H1 (cell line): ENCODE measurements around the gene PRPF6. TPM values are rescaled to one million over a fixed set of nuclear protein-coding genes. Genes with fewer than 3 reads are reported as not detected.

ENCODE experiments used
- CTCF ChIA-PET: fragments of 300-600 bp; sonication (Branson Sonifier 250); formaldehyde crosslinking; loops from one replicate; lab custom pipeline; 2021; ENCODE audit not compliant: partially characterized antibody; lab: Charles Lee
- POLR2A ChIA-PET: fragments of 300-600 bp; sonication (Branson Sonifier 250); formaldehyde crosslinking; loops from one replicate; lab custom pipeline; 2021; ENCODE audit warnings: inconsistent platforms; ENCODE audit not compliant: partially characterized antibody; lab: Charles Lee
- DNase-seq, 2 experiments: peaks; one replicate each; pipeline versions ENCODE4 v3.0.0 to v3.0.0-alpha.2; 2010 to 2022; ENCODE audit warnings: low spot score in 2 of 2, low read depth in 1 of 2, mixed read lengths in 1 of 2
- FAIRE-seq: peaks from 2 replicates; lab custom pipeline; 2011; peaks lifted over from hg19 to GRCh38; lab: Jason Lieb, UNC
- H2AFZ ChIP-seq: 2 replicates; pipeline ENCODE4 v1.8.1; 2012; ENCODE audit warnings: low read length, inconsistent platforms
- H2AK5ac ChIP-seq: 2 replicates; pipeline ENCODE4 v1.6.1; 2013; ENCODE audit warnings: low read depth, low read length
- H2BK120ac ChIP-seq: replicated peaks from 2 replicates; pipeline ENCODE3; 2013; ENCODE audit warnings: low read depth, low read length, inconsistent platforms
- H2BK12ac ChIP-seq: 2 replicates; pipeline ENCODE4 v1.6.1; 2013; ENCODE audit warnings: low read depth, low read length
- H2BK15ac ChIP-seq: 2 replicates; pipeline ENCODE4 v1.6.1; 2013; ENCODE audit warnings: low read length
- H2BK20ac ChIP-seq: 2 replicates; pipeline ENCODE4 v1.6.1; 2013; ENCODE audit warnings: low read length
- H2BK5ac ChIP-seq: 2 replicates; pipeline ENCODE4 v1.6.1; 2013; ENCODE audit warnings: low read depth, low read length
- H3K14ac ChIP-seq: 2 replicates; pipeline ENCODE4 v1.6.1; 2013; ENCODE audit warnings: inconsistent platforms; ENCODE audit not compliant: insufficient read length
- H3K18ac ChIP-seq: 2 replicates; pipeline ENCODE4 v1.6.1; 2013; ENCODE audit warnings: low read length; ENCODE audit errors: extremely low read depth
- H3K23ac ChIP-seq: 2 replicates; pipeline ENCODE4 v1.6.1; 2013; ENCODE audit warnings: inconsistent platforms; ENCODE audit not compliant: insufficient read length
- H3K23me2 ChIP-seq: 2 replicates; pipeline ENCODE4 v1.6.1; 2013; ENCODE audit warnings: low read depth, low read length
- H3K27ac ChIP-seq: 2 replicates; pipeline ENCODE4 v1.6.1; 2011; ENCODE audit warnings: low read depth, low read length, inconsistent platforms
- H3K27me3 ChIP-seq, 4 experiments: replicated peaks in 1 of 4; 1 replicate in 1 of 4; 2 replicates in 3 of 4; pipeline versions ENCODE4 v1.6.1 to v1.8.1; 2011 to 2013; ENCODE audit warnings: low read length in 3 of 4, mild to moderate bottlenecking in 3 of 4, inconsistent platforms in 2 of 4, mixed read lengths in 2 of 4, moderate library complexity in 1 of 4; ENCODE audit not compliant: control insufficient read depth in 3 of 4, insufficient read depth in 3 of 4; ENCODE audit errors: extremely low read depth in 1 of 4
- H3K36me3 ChIP-seq, 4 experiments: 2 replicates each; pipeline versions ENCODE4 v1.6.1 to v1.8.1; 2011 to 2013; ENCODE audit warnings: mild to moderate bottlenecking in 4 of 4, low read length in 3 of 4, moderate library complexity in 2 of 4, control low read depth in 1 of 4, inconsistent platforms in 1 of 4; ENCODE audit not compliant: insufficient read depth in 4 of 4, control insufficient read depth in 2 of 4
- H3K4ac ChIP-seq: replicated peaks from 2 replicates; pipeline ENCODE3; 2013; ENCODE audit warnings: low read length, low read depth, mixed read lengths, inconsistent platforms; ENCODE audit not compliant: insufficient read length
- H3K4me1 ChIP-seq, 4 experiments: replicated peaks in 1 of 4; 1 replicate in 1 of 4; 2 replicates in 3 of 4; pipeline versions ENCODE4 v1.6.1 to v1.8.1; 2011 to 2013; ENCODE audit warnings: low read length in 3 of 4, inconsistent platforms in 2 of 4, mixed read lengths in 1 of 4; ENCODE audit not compliant: insufficient read depth in 4 of 4, control insufficient read depth in 3 of 4
- H3K4me2 ChIP-seq, 2 experiments: 2 replicates each; pipeline versions ENCODE4 v1.6.1 to v1.8.1; 2011 to 2013; ENCODE audit warnings: low read depth in 2 of 2, low read length in 2 of 2, control low read depth in 1 of 2, inconsistent platforms in 1 of 2, mild to moderate bottlenecking in 1 of 2; ENCODE audit not compliant: insufficient read depth in 1 of 2
- H3K4me3 ChIP-seq, 4 experiments: fragments of 200-600, 300-600 bp in 1 of 4; sonication (generic), shearing (Covaris generic), sonication (Bioruptor Twin) in 1 of 4; 2 replicates each; pipeline versions ENCODE4 v1.5.1 to v1.8.1; 2011 to 2016; ENCODE audit warnings: low read length in 4 of 4, low read depth in 3 of 4, control low read depth in 2 of 4, inconsistent platforms in 2 of 4, mild to moderate bottlenecking in 2 of 4, mixed read lengths in 1 of 4, moderate library complexity in 1 of 4; ENCODE audit not compliant: insufficient read depth in 2 of 4; ENCODE audit errors: extremely low read depth in 1 of 4
- H3K56ac ChIP-seq: replicated peaks from 2 replicates; pipeline ENCODE3; 2013; ENCODE audit warnings: low read depth, mild to moderate bottlenecking, mixed read lengths, low read length, inconsistent platforms; ENCODE audit not compliant: insufficient read length
- H3K79me1 ChIP-seq: 2 replicates; pipeline ENCODE4 v1.6.1; 2013; ENCODE audit warnings: low read depth, low read length, control low read depth
- H3K79me2 ChIP-seq, 2 experiments: 2 replicates each; pipeline versions ENCODE4 v1.6.1 to v1.8.1; 2012 to 2013; ENCODE audit warnings: low read length in 2 of 2, mild to moderate bottlenecking in 2 of 2, inconsistent platforms in 1 of 2; ENCODE audit not compliant: insufficient read depth in 2 of 2, control insufficient read depth in 1 of 2
- H3K9ac ChIP-seq, 4 experiments: replicated peaks in 1 of 4; 1 replicate in 1 of 4; 2 replicates in 3 of 4; pipeline versions ENCODE4 v1.6.1 to v1.8.1; 2011 to 2013; ENCODE audit warnings: low read depth in 3 of 4, low read length in 3 of 4, control low read depth in 2 of 4, mild to moderate bottlenecking in 2 of 4, moderate library complexity in 2 of 4, inconsistent platforms in 1 of 4; ENCODE audit errors: extremely low read depth in 1 of 4
- H3K9me3 ChIP-seq, 2 experiments: 2 replicates each; pipeline versions ENCODE4 v1.6.1 to v1.8.1; 2012 to 2013; ENCODE audit warnings: mild to moderate bottlenecking in 2 of 2, moderate library complexity in 2 of 2, control low read depth in 1 of 2, inconsistent platforms in 1 of 2, low read depth in 1 of 2, low read length in 1 of 2, mixed read lengths in 1 of 2; ENCODE audit not compliant: insufficient read depth in 2 of 2
- H4K20me1 ChIP-seq, 2 experiments: replicated peaks in 1 of 2; 2 replicates each; pipeline versions ENCODE3 to v1.8.1; 2011 to 2013; ENCODE audit warnings: inconsistent platforms in 2 of 2, low read length in 2 of 2, mild to moderate bottlenecking in 1 of 2; ENCODE audit not compliant: insufficient read depth in 2 of 2, control insufficient read depth in 1 of 2
- H4K5ac ChIP-seq: 2 replicates; pipeline ENCODE4 v1.6.1; 2013; ENCODE audit warnings: low read length, low read depth, mixed read lengths, inconsistent platforms; ENCODE audit not compliant: insufficient read length
- H4K8ac ChIP-seq: 2 replicates; pipeline ENCODE4 v1.8.0; 2013; ENCODE audit warnings: mild to moderate bottlenecking, moderate library complexity, low read length, inconsistent platforms; ENCODE audit not compliant: insufficient read depth; ENCODE audit errors: extremely low read depth
- H4K91ac ChIP-seq: replicated peaks from 2 replicates; pipeline ENCODE3; 2013; ENCODE audit warnings: low read length, mixed read lengths, inconsistent platforms; ENCODE audit not compliant: insufficient read length
- POLR2AphosphoS5 ChIP-seq: IDR thresholded peaks from 2 replicates; pipeline ENCODE4 v1.6.1; 2011; ENCODE audit warnings: low read depth, low read length
- SP4 ChIP-seq: IDR thresholded peaks from 2 replicates; pipeline ENCODE4 v1.6.1; 2012; ENCODE audit warnings: low read length, inconsistent platforms
- WGBS, 2 experiments: shearing (Covaris generic) in 1 of 2; methylation state at CpG; one replicate each; pipeline versions ENCODE4 v1.1.6 to v1.1.7; 2013 to 2015; ENCODE audit warnings: low lambda C conversion rate in 2 of 2, mixed read lengths in 2 of 2, inconsistent platforms in 1 of 2, low coverage in 1 of 2, missing lambda C conversion rate in 1 of 2; ENCODE audit not compliant: insufficient replicate concordance in 2 of 2, insufficient coverage in 1 of 2, insufficient read length in 1 of 2; ENCODE audit errors: extremely low coverage in 1 of 2, missing lambda C conversion rate in 1 of 2; 5-methylcytosine and 5-hydroxymethylcytosine counted together
- polyA plus RNA-seq, 7 experiments: library from polyadenylated mRNA; depleted of rRNA in 3 of 7; stranded (reverse) in 5 of 7; unstranded in 2 of 7; fragments of >200 nt in 5 of 7; fragments of 200-250 nt in 2 of 7; gene quantifications; 1 replicate in 5 of 7; 2 replicates in 1 of 7; 4 replicates in 1 of 7; pipeline versions ENCODE4 v1.2.1 to v1.2.3, GENCODE V29; 2011 to 2013; ENCODE audit warnings: missing spikeins in 2 of 7, mixed read lengths in 2 of 7
- total RNA-seq: library from RNA; stranded (reverse); fragmentation: NEBNext Ultra II Directional; extraction: Animal tissue kit (Norgen Biotek cat#: 25700); gene quantifications from 2 replicates; pipeline ENCODE4 v1.2.1, GENCODE V29; 2021
- TF ChIP-seq, protein P1 (sequence below): IDR thresholded peaks from 2 replicates; pipeline ENCODE4 v1.6.1; 2012; ENCODE audit warnings: inconsistent platforms

The PRPF6 gene
- total and polyA plus RNA-seq, 2 of the 8 experiments (the other 6 are each of a cell fraction or from before 2014, with no cell fraction given), result 27.9 to 76.9 TPM

DNA sequence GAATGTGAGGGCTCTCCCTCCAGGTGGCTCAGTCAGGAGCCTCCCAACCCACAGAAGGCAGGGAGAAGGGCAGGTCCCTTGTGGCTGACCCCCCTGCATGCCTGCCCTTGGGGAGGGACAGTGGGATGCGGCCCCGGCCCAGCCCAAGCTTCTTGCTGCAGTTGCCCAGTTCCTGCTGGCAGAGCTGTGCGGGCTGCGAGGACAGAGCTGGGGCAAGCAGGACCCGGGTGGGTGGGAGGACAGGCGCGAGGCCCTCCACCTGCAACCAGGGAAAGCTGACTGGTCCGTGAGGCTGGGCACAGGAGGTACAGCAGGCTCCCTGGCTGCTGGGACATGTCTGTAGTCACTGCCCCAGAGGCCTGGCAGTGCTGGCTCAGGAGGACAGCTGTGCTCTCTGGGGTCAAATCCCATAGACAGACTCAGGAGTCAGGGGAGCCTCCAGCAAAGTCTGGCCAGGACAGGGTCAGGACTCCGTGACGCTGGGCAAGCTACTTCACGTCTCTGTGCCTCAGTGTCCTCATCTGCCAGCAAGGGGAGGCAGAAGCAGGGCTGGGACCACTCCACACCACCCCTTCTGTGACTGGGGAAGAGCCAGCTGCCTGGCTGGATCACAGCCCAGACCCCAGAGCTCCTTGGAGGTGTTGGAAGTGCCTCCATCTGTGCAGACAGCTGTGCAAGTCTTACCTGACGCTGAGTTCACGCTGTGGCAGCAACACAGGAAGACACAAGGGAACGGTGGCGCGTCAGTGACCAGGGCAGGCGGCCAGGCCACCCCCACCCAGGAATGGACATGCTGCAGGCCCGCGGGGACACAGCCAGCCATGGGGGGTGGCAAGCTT is 37.7 kb upstream of the PRPF6 start:
- H2BK120ac ChIP-seq, result no peak overlapping the region
- H3K9me3 ChIP-seq, result no peaks in the 10 kb centered on the region
- no peak overlapping the region for H2BK20ac ChIP-seq
- peak overlapping the region in 1 of 4 experiments; percentile 42; a peak in 1 of 8 replicates for H3K4me3 ChIP-seq
- peak overlapping the region; percentile 55 to 73; a peak in 2 of 4 replicates for H3K4me2 ChIP-seq
- H2BK5ac ChIP-seq, result peak overlapping the region; percentile 78; the same call in 1 of the 2 replicates
- 92% methylated on average over 17 of the region's 19 CpGs; no CpG with 5 or more reads in 1 of the 2 experiments for WGBS, 2 experiments
- H3K14ac ChIP-seq, result no peak overlapping the region
- H3K23ac ChIP-seq, result no peak overlapping the region
- no peaks in the 10 kb centered on the region for H3K27me3 ChIP-seq
- no peak overlapping the region for H3K4ac ChIP-seq
- H3K4me1 ChIP-seq, result peaks cover 0 to 28% (median 13%) of the 10 kb centered on the region in 4 experiments; a peak in 6 of 7 replicates
- H3K79me1 ChIP-seq, result peaks cover 5% of the 10 kb centered on the region
- H3K27ac ChIP-seq, result no peak overlapping the region; the same call in 1 of the 2 replicates
- H2BK15ac ChIP-seq, result no peak overlapping the region
- no peak overlapping the region; a peak in 1 of 7 replicates for H3K9ac ChIP-seq
- H3K23me2 ChIP-seq, result peaks cover 12% of the 10 kb centered on the region
- peaks cover 0 to 22% of the 10 kb centered on the region in 2 experiments; a peak in 1 of 4 replicates for H3K79me2 ChIP-seq
- peak overlapping the region; percentile 28; the same call in 1 of the 2 replicates for H4K8ac ChIP-seq
- no peak overlapping the region for H2AFZ ChIP-seq
- FAIRE-seq, result no peak
- TF ChIP-seq, protein P1, sequence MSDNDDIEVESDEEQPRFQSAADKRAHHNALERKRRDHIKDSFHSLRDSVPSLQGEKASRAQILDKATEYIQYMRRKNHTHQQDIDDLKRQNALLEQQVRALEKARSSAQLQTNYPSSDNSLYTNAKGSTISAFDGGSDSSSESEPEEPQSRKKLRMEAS, result no peak
- TF ChIP-seq SP4 (no peak), POLR2AphosphoS5 (0 out of 2 replicates have a peak, but pooled peaks have one; percentile 18)
- H2BK12ac ChIP-seq, result peak overlapping the region; percentile 60; the same call in 1 of the 2 replicates
- POLR2A ChIA-PET, result interaction anchor here (0.8 to 7.8 kb wide), 6 partner anchors 9 to 233 kb away, joined by 3 to 68 read pairs (median 6); partner anchors contain the start of gene UCKL1
- CTCF ChIA-PET, result interaction anchor here (0.8 to 5.4 kb wide), 7 partner anchors 8 to 1083 kb away, joined by 3 to 28 read pairs (median 3); partner anchors contain the start of gene SAMD10
- H3K18ac ChIP-seq, result no peak overlapping the region; the same call in 1 of the 2 replicates
- no peak for DNase-seq
- H3K36me3 ChIP-seq, result peaks cover 3 to 21% (median 14%) of the 10 kb centered on the region in 4 experiments; a peak in 5 of 8 replicates
- peak overlapping the region; percentile 65; the same call in 1 of the 2 replicates for H2AK5ac ChIP-seq
- H3K56ac ChIP-seq, result no peak overlapping the region
- no peak overlapping the region for H4K5ac ChIP-seq
- no peak overlapping the region for H4K91ac ChIP-seq
- H4K20me1 ChIP-seq, result peaks cover 17 to 33% of the 10 kb centered on the region in 2 experiments
